GM19455 (cell line): ENCODE measurements around the gene CYCS.
A peak's percentile ranks its signal among the peaks of the same experiment; 100 is the strongest.
"Not testable (repeated sequence)": the region's sequence is repeated elsewhere in the genome, so short reads cannot be mapped to it uniquely, and the experiment has no call there.

ENCODE experiments used
- ATAC-seq: cut with Tn5 transposase; IDR thresholded peaks from one replicate; pipeline ENCODE4 v1.9.1; 2021; ENCODE audit not compliant: unreplicated experiment

CYCS gene

DNA sequence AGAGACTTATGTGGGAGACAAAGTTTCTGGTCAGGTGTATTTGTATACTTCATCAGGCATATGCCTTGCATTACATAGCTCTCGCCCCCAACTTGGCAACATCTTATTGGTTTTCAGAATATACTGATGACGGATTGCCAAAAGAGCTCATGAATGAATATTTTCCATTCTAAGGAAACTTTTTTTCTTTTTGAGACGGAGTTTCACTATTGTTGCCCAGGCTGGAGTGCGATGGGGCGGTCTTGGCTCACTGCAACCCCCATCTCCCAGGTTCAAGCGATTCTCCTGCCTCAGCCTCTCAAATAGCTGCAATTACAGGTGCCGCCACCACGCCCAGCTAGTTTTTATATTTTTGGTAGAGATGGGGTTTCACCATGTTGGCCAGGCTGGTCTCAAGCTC lies 6.0 kb downstream of the CYCS start:
- no peak for ATAC-seq

GRCh38 chr7:25118048-25118753 lies 6.9 kb downstream of the CYCS start:
- peak; percentile 42 for ATAC-seq

DNA sequence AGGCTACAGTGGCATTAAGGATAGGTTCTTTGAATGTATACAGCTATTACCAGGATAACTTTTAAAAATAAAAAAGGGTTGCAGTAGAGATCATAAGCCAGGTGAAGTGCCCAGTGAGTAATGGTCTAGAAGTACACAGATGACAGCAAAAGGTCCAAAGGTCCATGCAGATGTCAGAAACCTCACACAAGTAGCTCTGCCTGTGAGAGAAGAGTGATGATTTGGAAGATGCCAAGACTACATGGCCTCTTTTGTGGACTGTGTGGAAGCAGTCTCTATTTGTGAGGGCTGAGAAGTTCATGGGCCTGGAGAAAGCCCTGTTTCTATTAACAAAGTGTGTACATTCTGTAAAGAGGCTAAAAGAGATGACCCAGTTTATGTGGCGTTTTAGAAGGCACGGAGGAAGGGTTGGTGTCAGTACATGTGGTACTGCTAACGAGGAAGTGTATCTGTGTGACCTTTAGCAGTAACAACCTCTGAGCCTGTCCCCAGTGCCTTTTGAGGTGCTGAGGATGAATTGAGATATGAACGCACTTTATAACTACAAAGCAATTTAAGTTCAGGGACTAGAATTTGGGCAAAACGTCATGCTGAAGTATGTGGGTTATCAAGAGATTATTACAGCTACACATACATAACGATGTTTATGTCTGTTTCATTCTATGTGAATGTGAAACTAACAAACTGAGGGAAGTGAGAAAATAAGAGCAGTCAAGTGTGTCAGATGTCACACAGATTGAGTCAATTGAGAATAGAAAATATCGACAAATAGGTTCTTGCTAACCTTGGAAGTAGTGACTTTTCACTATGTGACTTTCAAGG lies 7.6 kb downstream of the CYCS start:
- ATAC-seq: peak; percentile 91

DNA sequence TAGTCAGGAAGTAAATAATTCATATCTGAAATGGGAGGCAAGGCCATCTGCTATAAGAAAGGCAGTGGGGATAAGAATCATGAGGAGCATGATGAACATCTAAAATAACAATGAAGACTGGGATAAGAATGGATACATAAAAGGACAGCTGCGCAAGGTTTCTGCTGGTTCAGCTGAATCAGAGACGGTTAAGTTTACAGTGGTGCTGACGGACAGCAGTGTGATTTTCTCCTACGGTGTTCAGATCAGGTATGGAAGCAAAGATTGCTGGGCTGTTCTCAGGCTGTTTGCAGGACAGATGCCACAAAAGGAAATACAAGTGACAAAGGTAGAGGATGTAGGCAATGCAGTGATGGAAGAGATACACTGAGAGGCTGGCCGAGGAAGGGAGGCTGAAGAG lies 8.4 kb downstream of the CYCS start:
- ATAC-seq: no peak

DNA sequence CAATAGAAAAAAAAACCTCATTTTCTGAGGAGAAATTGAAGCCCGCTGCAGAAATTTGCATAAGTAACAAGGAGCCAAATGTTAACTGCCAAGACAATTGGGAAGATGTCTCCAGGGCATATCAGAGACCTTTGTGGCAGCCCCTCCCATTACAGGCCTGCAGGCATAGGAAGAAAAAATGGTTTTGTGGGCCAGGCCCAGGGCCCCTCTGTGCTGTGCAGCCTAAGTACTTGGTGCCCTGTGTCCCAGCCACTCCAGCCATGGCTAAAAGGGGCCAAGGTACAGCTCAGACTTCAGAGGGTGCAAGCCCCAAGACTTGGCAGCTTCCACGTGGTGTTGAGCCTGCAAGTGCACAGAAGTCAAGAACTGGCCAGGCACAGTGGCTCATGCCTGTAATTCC lies 14.5 kb downstream of the CYCS start:
- ATAC-seq: not testable (repeated sequence)

GRCh38 chr7:25109276-25109675 lies 15.8 kb downstream of the CYCS start:
- no peak for ATAC-seq

- no peak for ATAC-seq
Observed at GRCh38 chr7:25105911-25106310, 19.1 kb downstream of the CYCS start.

DNA sequence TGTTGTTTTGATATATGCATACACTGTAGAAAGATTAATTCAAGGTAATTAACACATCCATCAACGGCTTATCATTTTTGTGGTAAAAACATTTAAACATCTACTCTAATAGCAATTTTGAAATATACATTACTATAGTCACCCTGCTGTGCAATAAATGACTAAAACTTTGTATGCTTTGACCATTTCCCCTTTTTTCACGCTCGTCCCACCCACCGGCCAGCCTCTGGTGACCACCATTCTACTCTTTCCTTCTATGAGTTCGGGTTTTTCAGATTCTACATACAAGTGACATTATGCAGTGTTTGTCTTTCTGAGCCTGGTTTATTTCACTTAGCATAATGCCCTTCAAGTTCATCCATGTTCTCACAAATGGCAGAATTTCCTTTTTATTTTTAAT lies 21.3 kb downstream of the CYCS start:
- no peak for ATAC-seq

GRCh38 chr7:25101817-25102216 lies 23.2 kb downstream of the CYCS start:
- no peak for ATAC-seq

GRCh38 chr7:25098096-25099046 lies 26.7 kb downstream of the CYCS start:
- peak; percentile 73 for ATAC-seq

- ATAC-seq: no peak
Observed at GRCh38 chr7:25095516-25096345, 29.3 kb downstream of the CYCS start.

GRCh38 chr7:25093268-25093826 lies 31.7 kb downstream of the CYCS start:
- peak; percentile 76 for ATAC-seq

- no peak for ATAC-seq
Observed at GRCh38 chr7:25091779-25092178, 33.3 kb downstream of the CYCS start.

GRCh38 chr7:25091176-25091575 lies 33.9 kb downstream of the CYCS start:
- ATAC-seq: no peak

- no peak for ATAC-seq
Observed at GRCh38 chr7:25090374-25090773, 34.7 kb downstream of the CYCS start.

DNA sequence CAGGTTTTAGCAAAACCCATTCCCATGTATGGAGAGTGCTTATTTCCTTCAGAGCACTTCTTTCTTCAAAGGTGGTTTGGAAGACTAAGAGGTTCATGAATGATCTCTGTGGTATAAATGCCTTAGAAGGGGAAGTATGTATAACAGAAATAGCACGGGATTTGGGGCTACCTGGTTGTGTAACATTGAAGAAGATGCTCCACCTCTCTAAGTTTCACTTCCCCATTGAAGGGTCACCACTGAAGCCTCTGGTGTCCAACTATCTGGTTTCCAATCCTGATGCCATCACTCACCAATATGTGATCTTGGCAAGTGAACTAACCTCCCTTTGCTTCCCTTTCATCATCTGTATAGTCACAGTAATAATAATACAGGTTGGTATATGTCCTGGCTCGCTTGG lies 37.2 kb downstream of the CYCS start:
- ATAC-seq: peak; percentile 84

DNA sequence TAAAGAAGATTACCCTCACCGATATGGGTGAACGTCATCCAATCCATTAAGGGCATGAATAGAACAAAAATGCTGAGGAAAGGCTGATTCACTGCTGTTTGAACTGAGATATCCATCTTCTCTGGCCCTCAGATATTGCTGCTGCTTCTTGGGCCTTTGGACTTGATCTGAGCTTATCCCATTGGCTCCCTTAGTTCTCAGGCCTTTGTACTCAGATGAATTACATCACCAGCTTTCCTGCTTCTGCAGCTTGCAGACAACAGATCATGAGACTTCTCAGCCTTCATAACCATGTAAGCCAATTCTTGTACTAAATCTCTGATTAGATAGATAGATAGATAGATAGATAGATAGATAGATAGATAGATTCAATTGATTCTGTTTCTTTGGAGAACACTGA lies 40.2 kb downstream of the CYCS start:
- no peak for ATAC-seq

GRCh38 chr7:25083201-25083600 lies 41.9 kb downstream of the CYCS start:
- no peak for ATAC-seq

- ATAC-seq: not testable (repeated sequence)
Observed at GRCh38 chr7:25082041-25082440, 43.0 kb downstream of the CYCS start.

DNA sequence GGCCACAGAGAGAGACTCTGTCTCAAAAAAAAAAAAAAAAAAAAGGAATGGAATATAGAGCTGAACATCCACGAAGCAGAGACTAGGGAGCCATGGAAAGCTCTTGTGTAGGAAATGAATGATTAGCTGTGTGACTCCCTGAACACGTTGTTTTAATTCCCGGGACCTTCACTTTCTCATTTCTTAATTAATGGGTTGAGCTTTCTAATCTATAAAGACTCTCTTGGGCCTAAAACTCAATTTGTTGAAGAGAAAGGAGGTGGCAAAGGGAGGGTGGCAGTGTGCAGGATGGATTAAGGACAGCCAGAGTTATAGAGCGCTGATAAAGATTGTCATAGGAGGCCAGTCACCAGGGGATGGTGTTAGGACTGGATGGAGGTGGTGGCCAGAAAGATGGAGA lies 48.0 kb downstream of the CYCS start:
- ATAC-seq: no peak
